ENCODE results near the gene GP9.
"Not testable (repeated sequence)": the region's sequence is repeated elsewhere in the genome, so short reads cannot be mapped to it uniquely, and the experiment has no call there.

GP9 gene

GRCh38 chr3:129095285-129095684 is 34.7 kb downstream of the GP9 start:
- no peak for DNase-seq
- in situ Hi-C loops (cut with HindIII; ENCODE audit: low pct_ligation_motif_present, low pct_unique_long_range_greater_than_20kb, low sequenced_read_pairs): no loop called here

DNA sequence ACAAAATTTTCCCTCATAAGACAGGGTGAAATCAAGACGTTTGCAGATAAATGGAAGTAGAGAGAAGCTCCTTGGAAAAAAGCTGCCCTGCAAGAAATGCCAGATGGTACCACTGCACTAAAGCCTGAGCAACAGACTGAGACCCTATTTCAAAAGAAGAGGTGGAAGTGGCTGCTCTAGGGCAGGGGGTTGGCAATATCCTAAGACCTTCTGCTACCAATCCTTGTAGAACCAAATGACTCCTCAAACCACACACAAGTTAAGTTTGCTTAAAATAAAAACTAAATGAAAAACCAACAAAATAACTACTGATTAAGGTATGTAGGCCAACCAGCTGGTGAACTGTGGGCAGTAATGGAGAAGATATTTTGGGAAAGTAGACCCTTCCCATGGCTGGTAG is 39.7 kb downstream of the GP9 start:
- in situ Hi-C loops (cut with HindIII; ENCODE audit: low pct_ligation_motif_present, low pct_unique_long_range_greater_than_20kb, low sequenced_read_pairs): no loop called here
- DNase-seq: no peak

- in situ Hi-C loops (cut with HindIII; ENCODE audit: low pct_ligation_motif_present, low pct_unique_long_range_greater_than_20kb, low sequenced_read_pairs): no loop called here
- no peak for DNase-seq
These were observed 41.0 kb downstream of the GP9 start for GRCh38 chr3:129101370-129102138.

DNA sequence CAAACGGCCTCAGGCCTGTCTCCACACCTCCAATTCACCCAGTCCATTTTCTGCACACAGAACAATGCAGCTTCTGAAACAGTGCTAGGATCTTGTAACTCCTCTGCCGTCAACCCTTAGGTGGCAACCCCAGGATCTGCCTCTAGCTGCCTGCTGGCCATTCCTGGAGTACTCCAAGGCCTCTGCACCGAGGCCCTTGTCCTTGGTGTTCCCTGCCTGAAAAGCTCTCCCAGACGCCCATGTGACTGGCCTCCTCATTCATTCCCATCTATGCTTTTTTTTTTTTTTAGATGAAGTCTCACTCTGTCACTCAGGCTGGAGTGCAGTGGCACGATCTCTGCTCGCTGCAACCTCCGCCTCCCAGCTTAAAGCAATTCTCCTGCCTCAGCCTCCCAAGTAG is 42.7 kb downstream of the GP9 start:
- in situ Hi-C loops (cut with HindIII; ENCODE audit: low pct_ligation_motif_present, low pct_unique_long_range_greater_than_20kb, low sequenced_read_pairs): no loop called here

GRCh38 chr3:129104051-129104450 is 43.5 kb downstream of the GP9 start:
- DNase-seq: no peak
- in situ Hi-C loops (cut with HindIII; ENCODE audit: low pct_ligation_motif_present, low pct_unique_long_range_greater_than_20kb, low sequenced_read_pairs): no loop called here

More for the DNA sequence above, 42.7 kb downstream of the GP9 start:
- no peak for DNase-seq

GRCh38 chr3:129104498-129105079 is 44.0 kb downstream of the GP9 start:
- no peak for DNase-seq
- in situ Hi-C loops (cut with HindIII; ENCODE audit: low pct_ligation_motif_present, low pct_unique_long_range_greater_than_20kb, low sequenced_read_pairs): no loop called here

DNA sequence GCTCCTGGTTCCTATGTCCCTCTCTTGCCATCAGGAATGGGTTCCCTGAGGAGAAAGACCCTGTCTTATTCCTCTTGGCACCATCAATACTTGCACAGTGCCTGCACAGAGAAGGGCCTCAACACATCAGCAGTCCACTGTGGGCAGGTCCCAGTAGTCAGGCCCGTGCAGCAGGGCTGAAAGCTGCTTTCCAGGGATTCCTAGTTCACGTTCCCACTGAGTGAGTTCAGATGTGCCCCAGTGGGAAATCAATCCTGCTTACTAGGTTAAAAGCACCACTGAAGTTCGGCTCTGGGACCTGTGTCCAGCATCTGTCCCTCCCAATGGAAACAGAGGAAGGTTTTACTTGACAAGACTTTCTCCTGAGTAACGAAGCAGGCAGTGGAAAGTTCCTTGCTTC is 45.3 kb downstream of the GP9 start:
- DNase-seq: no peak
- in situ Hi-C loops (cut with HindIII; ENCODE audit: low pct_ligation_motif_present, low pct_unique_long_range_greater_than_20kb, low sequenced_read_pairs): no loop called here

DNA sequence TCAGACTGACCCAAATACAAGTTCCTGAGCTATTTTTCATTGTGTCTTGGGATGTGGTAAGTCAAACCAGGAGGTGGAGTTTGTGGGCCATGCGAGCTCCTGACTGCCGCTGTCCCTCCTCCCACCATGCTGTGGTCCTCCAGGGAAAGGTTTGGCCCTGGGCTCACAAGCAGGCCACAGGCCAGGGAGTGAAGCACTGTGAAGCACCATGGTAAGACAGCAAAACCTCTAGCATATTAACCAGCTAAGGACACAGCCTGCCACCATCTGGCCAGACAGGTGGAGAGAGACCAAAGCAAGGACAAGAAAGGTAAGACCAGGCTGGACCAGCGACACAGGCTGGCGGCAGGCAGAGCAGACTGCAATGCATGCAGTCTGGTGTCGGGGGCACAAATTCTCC is 45.7 kb downstream of the GP9 start:
- DNase-seq: no peak
- in situ Hi-C loops (cut with HindIII; ENCODE audit: low pct_ligation_motif_present, low pct_unique_long_range_greater_than_20kb, low sequenced_read_pairs): no loop called here

DNA sequence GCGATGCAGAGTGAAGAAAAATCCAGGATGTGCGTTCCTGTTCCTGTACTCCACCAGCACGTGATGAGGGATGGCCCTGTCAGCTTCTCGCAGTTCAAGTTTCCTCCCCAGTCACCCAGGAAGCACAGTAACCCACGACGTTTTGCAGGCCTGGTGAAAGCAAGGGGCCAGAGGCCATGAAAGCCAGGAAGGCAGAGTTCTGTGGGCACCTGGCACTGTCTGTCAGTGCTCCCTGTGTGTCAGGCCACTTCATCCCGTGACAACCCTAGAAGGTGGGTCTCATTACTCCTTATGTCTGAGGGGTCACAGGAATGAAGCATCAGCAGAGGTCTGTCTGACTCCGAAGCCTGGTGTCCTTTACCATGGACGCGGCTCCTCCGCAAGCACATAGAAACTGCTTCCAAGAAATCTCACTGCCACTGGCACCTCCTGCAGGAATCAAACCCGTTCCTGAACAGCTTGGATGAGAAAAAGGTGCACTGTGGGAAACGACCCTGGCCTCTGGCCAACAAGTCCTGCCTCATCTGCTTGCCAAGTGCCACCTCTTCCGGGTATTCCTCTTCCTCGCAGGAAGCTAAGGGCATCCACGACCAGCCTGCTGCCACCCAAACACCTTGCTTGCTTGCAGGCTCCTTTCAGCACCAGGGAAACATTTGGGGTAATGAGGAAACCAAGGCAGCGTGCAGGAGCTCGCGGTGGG is 46.4 kb downstream of the GP9 start:
- in situ Hi-C loops (cut with HindIII; ENCODE audit: low pct_ligation_motif_present, low pct_unique_long_range_greater_than_20kb, low sequenced_read_pairs): no loop called here
- DNase-seq: no peak

DNA sequence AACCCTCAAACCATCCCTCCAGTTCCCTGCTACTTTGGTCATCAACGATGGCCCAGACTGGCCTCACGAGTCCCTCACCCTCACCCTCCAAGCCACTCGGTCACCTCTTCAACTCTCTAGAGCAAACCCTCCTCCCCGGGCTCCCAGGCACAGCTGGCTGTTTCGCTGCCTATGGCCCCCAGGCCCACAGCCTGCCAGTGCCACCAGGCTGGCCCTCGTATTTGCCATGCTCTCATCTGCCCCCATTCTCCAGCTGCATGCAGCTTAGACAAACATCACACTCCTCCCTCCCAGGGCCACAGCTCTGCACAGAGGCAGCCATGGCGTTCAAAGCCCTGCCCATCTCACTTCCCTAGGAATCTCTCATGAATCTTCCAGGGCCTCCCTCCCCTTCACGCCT is 47.2 kb downstream of the GP9 start:
- no peak for DNase-seq
- in situ Hi-C loops (cut with HindIII; ENCODE audit: low pct_ligation_motif_present, low pct_unique_long_range_greater_than_20kb, low sequenced_read_pairs): no loop called here

GRCh38 chr3:129111076-129111780 is 50.6 kb downstream of the GP9 start:
- in situ Hi-C loops (cut with HindIII; ENCODE audit: low pct_ligation_motif_present, low pct_unique_long_range_greater_than_20kb, low sequenced_read_pairs); DNase-seq: not testable (repeated sequence)
